Hematopoietic multipotent progenitor cell treated with erythropoietin and hydrocortisone succinate and interleukin-3 and kit ligand, for 17 days (in vitro differentiated cells): Measurements from ENCODE around the gene TPI1.
"Not testable (repeated sequence)": the region's sequence is repeated elsewhere in the genome, so short reads cannot be mapped to it uniquely, and the experiment has no call there.

ENCODE experiments used
- DNase-seq: peaks from one replicate; pipeline ENCODE4 v3.0.0-alpha.2; 2015; ENCODE audit warnings: low spot score

TPI1 gene

GRCh38 chr12:6869049-6870021 lies 2.0 kb downstream of the TPI1 start:
- DNase-seq = peak; percentile 94

- not testable (repeated sequence) for DNase-seq
Measured at GRCh38 chr12:6870304-6870703, 3.0 kb downstream of the TPI1 start.

GRCh38 chr12:6871052-6871957 lies 4.0 kb downstream of the TPI1 start:
- peak; percentile 63 for DNase-seq

GRCh38 chr12:6872073-6873048 lies 5.0 kb downstream of the TPI1 start:
- DNase-seq = peak; percentile 90

- peak; percentile 96 for DNase-seq
Measured at GRCh38 chr12:6873094-6874014, 6.0 kb downstream of the TPI1 start, which contains the start of gene SPSB2. Gene SPSB2, minus strand, starts transcription at chr12:6873303. Its CDS starts 402 bp downstream, at chr12:6872901.

- not testable (repeated sequence) for DNase-seq
Measured at GRCh38 chr12:6874015-6874368, 6.7 kb downstream of the TPI1 start.

- not testable (repeated sequence) for DNase-seq
Measured at GRCh38 chr12:6879824-6880223, 12.5 kb downstream of the TPI1 start.

- DNase-seq = no peak
Measured at GRCh38 chr12:6883252-6883651, 15.9 kb downstream of the TPI1 start.

GRCh38 chr12:6883683-6884082 lies 16.4 kb downstream of the TPI1 start:
- DNase-seq = no peak

GRCh38 chr12:6884539-6884938 lies 17.2 kb downstream of the TPI1 start:
- DNase-seq = no peak

- DNase-seq = not testable (repeated sequence)
Measured at GRCh38 chr12:6886206-6886999, 19.1 kb downstream of the TPI1 start.

GRCh38 chr12:6887460-6887859 lies 20.1 kb downstream of the TPI1 start:
- peak; percentile 5 for DNase-seq

- DNase-seq = peak; percentile 5
Measured at GRCh38 chr12:6888360-6888759, 21.0 kb downstream of the TPI1 start.

- not testable (repeated sequence) for DNase-seq
Measured at GRCh38 chr12:6888794-6889193, 21.5 kb downstream of the TPI1 start.

- not testable (repeated sequence) for DNase-seq
Measured at GRCh38 chr12:6889775-6890573, 22.6 kb downstream of the TPI1 start.

- peak; percentile 98 for DNase-seq
Measured at GRCh38 chr12:6890789-6891645, 23.7 kb downstream of the TPI1 start.

GRCh38 chr12:6891646-6892001 lies 24.3 kb downstream of the TPI1 start:
- DNase-seq = no peak

- DNase-seq = not testable (repeated sequence)
Measured at GRCh38 chr12:6892683-6893082, 25.4 kb downstream of the TPI1 start.
